HUES48 (cell line): ENCODE data around the gene DNAJC7.
A peak's percentile ranks its signal among the peaks of the same experiment; 100 is the strongest.
"Not testable (repeated sequence)": the region's sequence is repeated elsewhere in the genome, so short reads cannot be mapped to it uniquely, and the experiment has no call there.

Experiments
- H3K27ac ChIP-seq: one replicate; pipeline ENCODE4 v1.7.0; 2013; ENCODE audit warnings: low read depth, low read length, inconsistent platforms
- H3K27me3 ChIP-seq: 2 replicates; pipeline ENCODE4 v1.6.1; 2013; ENCODE audit warnings: mild to moderate bottlenecking, low read length; ENCODE audit not compliant: control insufficient read depth, insufficient read depth
- H3K36me3 ChIP-seq: 2 replicates; pipeline ENCODE4 v1.6.1; 2013; ENCODE audit warnings: low read length; ENCODE audit not compliant: control insufficient read depth, insufficient read depth
- H3K4me1 ChIP-seq: 2 replicates; pipeline ENCODE4 v1.6.1; 2013; ENCODE audit warnings: mild to moderate bottlenecking, low read length; ENCODE audit not compliant: control insufficient read depth, insufficient read depth
- H3K4me3 ChIP-seq: 2 replicates; pipeline ENCODE4 v1.5.1; 2013; ENCODE audit warnings: mild to moderate bottlenecking, low read depth, low read length
- H3K9ac ChIP-seq: 2 replicates; pipeline ENCODE4 v1.6.1; 2013; ENCODE audit warnings: mild to moderate bottlenecking, low read depth, low read length, moderate library complexity
- H3K9me3 ChIP-seq: 2 replicates; pipeline ENCODE4 v1.6.1; 2013; ENCODE audit warnings: low read length; ENCODE audit not compliant: control insufficient read depth, insufficient read depth

The DNAJC7 gene

GRCh38 chr17:42025191-42025579 is 7.9 kb upstream of the DNAJC7 start:
- no peak overlapping the region for H3K9ac ChIP-seq
- no peak overlapping the region for H3K27ac ChIP-seq
- H3K4me1 ChIP-seq = peaks cover 9% of the 10 kb centered on the region; the same call in 1 of the 2 replicates

GRCh38 chr17:42023524-42024349 is 6.5 kb upstream of the DNAJC7 start:
- Histone ChIP-seq H3K27ac (peak overlapping the region; percentile 48), H3K9ac (no peak overlapping the region), H3K9me3 (no peaks in the 10 kb centered on the region), H3K4me3 (no peak overlapping the region), H3K4me1 (peaks cover 9% of the 10 kb centered on the region; the same call in 1 of the 2 replicates), H3K36me3 (peaks cover 31% of the 10 kb centered on the region), H3K27me3 (no peaks in the 10 kb centered on the region)

More at GRCh38 chr17:42025191-42025579, 7.9 kb upstream of the DNAJC7 start:
- no peaks in the 10 kb centered on the region for H3K27me3 ChIP-seq
- no peaks in the 10 kb centered on the region for H3K9me3 ChIP-seq
- peaks cover 31% of the 10 kb centered on the region for H3K36me3 ChIP-seq
- no peak overlapping the region for H3K4me3 ChIP-seq

GRCh38 chr17:42020845-42021244 is 3.6 kb upstream of the DNAJC7 start:
- H3K4me1 ChIP-seq, H3K9ac ChIP-seq, H3K27ac ChIP-seq: not testable (repeated sequence)

DNA sequence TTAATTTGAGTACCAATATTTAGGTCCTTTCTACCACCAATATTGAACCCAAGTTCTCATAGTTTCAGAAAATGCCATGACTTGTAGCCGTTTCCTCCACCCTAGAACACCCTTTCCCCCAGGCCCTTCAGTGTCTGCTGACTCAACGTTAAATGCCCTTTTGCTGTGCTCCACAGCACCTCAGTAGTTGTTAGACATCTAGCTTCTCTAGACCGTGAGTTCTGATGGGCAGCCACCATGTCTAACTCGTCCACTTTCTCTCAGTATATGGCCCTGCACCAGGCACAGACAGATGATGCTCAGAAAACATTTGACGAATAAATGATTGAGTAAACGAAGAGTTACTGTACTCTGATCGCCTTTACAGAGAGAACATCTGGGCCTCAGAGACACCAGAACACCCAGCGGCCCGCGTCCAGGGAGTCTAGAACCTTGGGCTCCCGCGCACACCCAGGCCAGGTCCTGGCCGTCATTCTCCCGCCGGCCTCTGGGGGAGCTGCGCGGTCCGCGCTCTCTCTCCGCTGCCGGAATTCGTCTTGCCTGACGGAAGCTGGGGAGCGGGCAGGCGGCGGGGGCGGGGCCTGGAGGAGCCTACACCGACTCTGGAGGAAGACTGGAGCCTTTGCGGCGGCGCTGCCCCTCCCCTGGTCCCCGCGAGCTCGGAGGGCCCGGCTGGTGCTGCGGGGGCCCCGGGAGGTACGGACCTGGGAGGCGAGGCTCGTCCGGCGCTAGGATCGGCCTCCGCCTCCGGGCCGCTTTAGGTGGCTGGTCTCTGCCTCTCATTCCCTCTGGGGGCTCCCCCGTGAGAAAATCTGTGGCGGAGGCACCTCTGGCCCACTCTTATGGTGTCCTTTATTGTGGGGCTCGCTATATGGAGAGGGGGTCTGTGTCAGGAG is 2.5 kb upstream of the DNAJC7 start, which contains the start of gene NKIRAS2:
Gene NKIRAS2, plus strand, starts transcription at position 582 of the 896 bp plus-strand sequence. CDS start 1,488 bp downstream, outside the sequence.
- Histone ChIP-seq H3K4me1 (peaks cover 11% of the 10 kb centered on the region), H3K27ac (peak within 1 kb of the TSS; percentile 73), H3K9ac (peak within 1 kb of the TSS; percentile 73), H3K9me3 (no peaks in the 10 kb centered on the region), H3K36me3 (peaks cover 36% of the 10 kb centered on the region), H3K27me3 (no peaks in the 10 kb centered on the region), H3K4me3 (peak within 1 kb of the TSS; percentile 90)

More at GRCh38 chr17:42020845-42021244, 3.6 kb upstream of the DNAJC7 start:
- not testable (repeated sequence) for H3K9me3 ChIP-seq, H3K27me3 ChIP-seq
- Histone ChIP-seq H3K4me3 (peak overlapping the region; percentile 90; the same call in 1 of the 2 replicates), H3K36me3 (peaks cover 31% of the 10 kb centered on the region)

DNA sequence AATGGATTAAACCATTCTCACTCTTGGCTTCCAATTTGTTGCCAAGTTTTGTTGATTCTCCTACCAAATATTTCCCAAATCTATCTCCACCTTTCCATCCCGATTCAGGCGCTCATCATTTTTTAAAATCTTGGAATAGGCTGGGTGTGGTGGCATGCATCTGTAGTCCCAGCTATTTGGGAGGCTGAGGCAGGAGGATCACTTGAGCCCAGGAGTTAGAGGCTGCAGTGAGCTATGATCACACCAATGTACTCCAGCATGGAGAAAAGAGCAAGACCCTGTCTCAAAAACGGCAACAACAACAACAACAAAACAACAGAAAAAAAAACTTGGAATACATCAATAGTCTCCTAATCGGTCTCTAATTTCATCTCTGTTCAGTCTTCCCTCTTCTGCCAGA is 1.7 kb upstream of the DNAJC7 start:
- Histone ChIP-seq H3K27me3 (no peaks in the 10 kb centered on the region), H3K36me3 (peaks cover 32% of the 10 kb centered on the region), H3K9ac (no peak overlapping the region), H3K4me1 (peaks cover 11% of the 10 kb centered on the region), H3K27ac (no peak overlapping the region), H3K4me3 (no peak overlapping the region), H3K9me3 (no peaks in the 10 kb centered on the region)

DNA sequence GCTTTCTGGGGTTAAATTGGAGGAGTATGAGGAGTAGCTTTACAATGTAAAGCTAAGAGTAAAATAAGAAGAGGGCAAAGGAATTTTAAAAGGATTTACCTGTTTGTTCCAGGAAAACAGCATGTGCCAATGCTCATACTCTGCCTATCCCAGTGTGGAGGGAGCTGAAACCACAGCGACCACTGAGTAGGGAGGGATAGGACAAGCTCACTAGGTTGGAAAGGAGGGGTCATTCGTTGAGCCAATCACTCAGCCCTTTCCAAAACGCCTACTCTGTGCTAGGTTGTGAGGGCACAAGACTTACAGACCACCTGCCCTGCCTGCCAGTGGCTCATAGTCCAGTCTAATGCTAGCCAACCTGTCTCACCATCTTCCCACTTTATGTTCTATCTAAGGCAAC is 1.1 kb upstream of the DNAJC7 start:
- peak overlapping the region; percentile 82 for H3K4me3 ChIP-seq
- no peak overlapping the region for H3K9ac ChIP-seq
- peak overlapping the region; percentile 97 for H3K27ac ChIP-seq
- peaks cover 15% of the 10 kb centered on the region for H3K4me1 ChIP-seq
- peaks cover 25% of the 10 kb centered on the region for H3K36me3 ChIP-seq
- H3K27me3 ChIP-seq = no peaks in the 10 kb centered on the region
- H3K9me3 ChIP-seq = no peaks in the 10 kb centered on the region

DNA sequence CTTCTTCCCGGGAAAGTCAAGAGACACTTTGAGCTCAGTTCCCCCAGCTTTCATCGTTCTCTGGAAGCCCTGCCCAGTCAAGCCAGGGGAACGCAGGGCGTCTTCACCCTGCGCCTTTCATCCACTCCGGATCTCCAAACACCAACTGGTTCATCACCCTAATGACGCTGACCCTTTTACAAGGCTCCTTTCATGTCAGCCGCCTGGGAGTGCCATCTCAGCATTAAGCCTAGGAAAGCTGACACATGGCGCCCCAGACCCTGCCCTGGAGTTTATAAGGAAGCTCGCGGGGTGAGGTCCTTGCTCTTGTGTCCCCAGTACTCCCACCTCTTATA is 594 bp upstream of the DNAJC7 start:
- peaks cover 20% of the 10 kb centered on the region for H3K4me1 ChIP-seq

GRCh38 chr17:42016411-42016831 is 818 bp downstream of the DNAJC7 start:
- H3K4me1 ChIP-seq = peaks cover 32% of the 10 kb centered on the region
- peak overlapping the region; percentile 97 for H3K9ac ChIP-seq
- H3K27me3 ChIP-seq = no peaks in the 10 kb centered on the region
- H3K27ac ChIP-seq = peak overlapping the region; percentile 97
- H3K9me3 ChIP-seq = no peaks in the 10 kb centered on the region
- H3K4me3 ChIP-seq = peak overlapping the region; percentile 82
- H3K36me3 ChIP-seq = peaks cover 8% of the 10 kb centered on the region

More for the DNA sequence above, 594 bp upstream of the DNAJC7 start:
- no peaks in the 10 kb centered on the region for H3K9me3 ChIP-seq
- peak overlapping the region; percentile 97 for H3K9ac ChIP-seq
- H3K4me3 ChIP-seq = peak overlapping the region; percentile 82
- H3K36me3 ChIP-seq = peaks cover 20% of the 10 kb centered on the region
- peak overlapping the region; percentile 97 for H3K27ac ChIP-seq
- no peaks in the 10 kb centered on the region for H3K27me3 ChIP-seq

DNA sequence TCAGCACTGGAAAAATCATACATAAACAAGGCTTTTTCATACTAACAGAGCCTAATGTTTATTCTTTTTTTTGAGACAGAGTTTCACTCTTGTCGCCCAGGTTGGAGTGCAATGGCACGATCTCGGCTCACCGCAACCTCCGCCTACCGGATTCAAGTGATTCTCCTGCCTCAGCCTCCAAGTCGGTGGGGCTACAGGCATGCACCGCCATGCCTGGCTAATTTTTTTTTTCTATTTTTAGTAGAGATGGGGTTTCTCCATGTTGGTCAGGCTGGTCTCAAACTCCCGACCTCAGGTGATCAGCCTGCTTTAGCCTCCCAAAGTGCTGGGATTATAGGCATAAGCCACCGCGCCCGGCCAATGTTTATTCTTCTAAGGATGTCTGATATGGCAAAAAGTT is 3.5 kb downstream of the DNAJC7 start:
- Histone ChIP-seq H3K36me3 (peaks cover 11% of the 10 kb centered on the region), H3K27ac (peak overlapping the region; percentile 97), H3K4me1 (peaks cover 41% of the 10 kb centered on the region)
- not testable (repeated sequence) for H3K27me3 ChIP-seq, H3K9ac ChIP-seq, H3K9me3 ChIP-seq, H3K4me3 ChIP-seq

- peaks cover 11% of the 10 kb centered on the region for H3K36me3 ChIP-seq
- peak overlapping the region; percentile 47 for H3K4me3 ChIP-seq
- peak overlapping the region; percentile 97 for H3K27ac ChIP-seq
- H3K9me3 ChIP-seq, H3K27me3 ChIP-seq: not testable (repeated sequence)
- H3K4me1 ChIP-seq = peaks cover 38% of the 10 kb centered on the region
- H3K9ac ChIP-seq = peak overlapping the region; percentile 71
These were observed 4.9 kb downstream of the DNAJC7 start for GRCh38 chr17:42012363-42012762.
